H1 (cell line): ENCODE data around the gene TAGLN2. TPM values are rescaled to one million over a fixed set of nuclear protein-coding genes. Genes with fewer than 3 reads are reported as not detected.

Experiments used
- BCL11A ChIP-seq, 2 experiments: IDR thresholded peaks; one replicate each; pipeline ENCODE4 v1.6.1; 2011; ENCODE audit warnings: low read depth in 2 of 2, low read length in 2 of 2, mild to moderate bottlenecking in 2 of 2
- GABPA ChIP-seq: IDR thresholded peaks from 2 replicates; pipeline ENCODE4 v1.6.1; 2011; ENCODE audit warnings: mild to moderate bottlenecking, low read length, moderate library complexity, borderline replicate concordance; ENCODE audit not compliant: insufficient read depth
- KDM4A ChIP-seq: IDR thresholded peaks from one replicate; pipeline ENCODE4 v1.7.1; 2012; ENCODE audit warnings: low read depth, mild to moderate bottlenecking, moderate library complexity, low read length, inconsistent platforms; ENCODE audit not compliant: severe bottlenecking
- POLR2AphosphoS5 ChIP-seq: IDR thresholded peaks from 2 replicates; pipeline ENCODE4 v1.6.1; 2011; ENCODE audit warnings: low read depth, low read length
- POU5F1 ChIP-seq: IDR thresholded peaks from 2 replicates; pipeline ENCODE4 v1.6.1; 2011; ENCODE audit warnings: low read depth, mild to moderate bottlenecking, low read length, moderate library complexity
- SP4 ChIP-seq: IDR thresholded peaks from 2 replicates; pipeline ENCODE4 v1.6.1; 2012; ENCODE audit warnings: low read length, inconsistent platforms
- SUZ12 ChIP-seq: fragments of 200-600 bp; sonication (generic); IDR thresholded peaks from 2 replicates; pipeline ENCODE4 v1.6.1; 2012; ENCODE audit warnings: mild to moderate bottlenecking, inconsistent platforms, low read length, moderate library complexity, mixed read lengths
- TAF1 ChIP-seq: IDR thresholded peaks from 2 replicates; pipeline ENCODE4 v1.6.1; 2011; ENCODE audit warnings: mild to moderate bottlenecking, low read depth, low read length
- polyA plus RNA-seq, 7 experiments: library from polyadenylated mRNA; depleted of rRNA in 3 of 7; stranded (reverse) in 5 of 7; unstranded in 2 of 7; fragments of >200 nt in 5 of 7; fragments of 200-250 nt in 2 of 7; gene quantifications; 1 replicate in 5 of 7; 2 replicates in 1 of 7; 4 replicates in 1 of 7; pipeline versions ENCODE4 v1.2.1 to v1.2.3, GENCODE V29; 2011 to 2013; ENCODE audit warnings: missing spikeins in 2 of 7, mixed read lengths in 2 of 7
- total RNA-seq: library from RNA; stranded (reverse); fragmentation: NEBNext Ultra II Directional; extraction: Animal tissue kit (Norgen Biotek cat#: 25700); gene quantifications from 2 replicates; pipeline ENCODE4 v1.2.1, GENCODE V29; 2021
- TF ChIP-seq, protein P1 (sequence below): IDR thresholded peaks from 2 replicates; pipeline ENCODE4 v1.6.1; 2012; ENCODE audit warnings: low read length, inconsistent platforms
- TF ChIP-seq, protein P2 (sequence below), 3 experiments: IDR thresholded peaks; 1 replicate in 2 of 3; 2 replicates in 1 of 3; pipeline versions ENCODE4 v1.5.1 to v1.6.1; 2011; ENCODE audit warnings: low read length in 3 of 3, mild to moderate bottlenecking in 3 of 3, inconsistent platforms in 2 of 3, low read depth in 1 of 3, moderate library complexity in 1 of 3; ENCODE audit not compliant: insufficient read depth in 1 of 3; ENCODE audit errors: control extremely low read depth in 1 of 3

Gene TAGLN2
- total and polyA plus RNA-seq, 2 of the 8 experiments (the other 6 are each of a cell fraction or from before 2014, with no cell fraction given) = 93.0 to 114 TPM

DNA sequence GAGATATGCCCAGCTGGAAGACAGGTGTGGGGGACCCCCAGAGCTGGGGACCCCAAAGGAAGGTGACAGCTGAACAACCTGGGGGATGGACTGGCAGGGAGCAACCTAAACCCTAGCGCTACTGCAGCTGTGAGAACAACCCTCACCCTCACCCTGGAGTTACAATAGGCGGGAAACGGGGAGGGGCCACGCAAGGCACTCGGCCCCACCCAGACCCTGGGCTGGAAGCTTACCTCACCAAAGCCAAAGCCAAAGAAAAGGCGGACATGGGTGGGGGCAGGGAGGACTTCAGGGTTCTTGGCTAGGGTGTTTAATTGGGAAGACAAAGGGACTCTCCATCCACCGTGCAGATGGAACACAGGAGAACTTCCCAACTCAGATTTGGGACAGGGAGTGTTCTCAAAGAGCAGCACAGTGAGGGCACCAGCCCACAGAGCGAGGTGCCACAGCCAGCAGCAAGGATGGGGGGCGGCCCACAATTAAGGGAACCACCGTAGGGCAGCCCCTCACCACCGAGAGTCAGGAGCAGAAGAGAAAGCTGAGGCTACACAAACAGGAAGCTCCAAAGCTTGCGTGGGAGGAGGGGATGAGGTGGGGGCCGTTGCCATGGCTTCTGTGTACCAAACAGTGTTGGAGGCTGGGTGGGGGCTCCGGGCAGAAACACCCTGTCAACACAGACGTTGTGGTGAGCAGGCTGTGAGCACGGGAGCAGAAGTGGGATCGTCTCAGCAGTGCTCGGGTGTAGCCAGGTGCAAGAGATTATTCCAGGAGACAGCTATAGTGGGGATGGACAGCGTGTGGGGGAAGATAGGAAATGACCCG is 1.9 kb downstream of the TAGLN2 start (continued):
- TF ChIP-seq, protein P1, sequence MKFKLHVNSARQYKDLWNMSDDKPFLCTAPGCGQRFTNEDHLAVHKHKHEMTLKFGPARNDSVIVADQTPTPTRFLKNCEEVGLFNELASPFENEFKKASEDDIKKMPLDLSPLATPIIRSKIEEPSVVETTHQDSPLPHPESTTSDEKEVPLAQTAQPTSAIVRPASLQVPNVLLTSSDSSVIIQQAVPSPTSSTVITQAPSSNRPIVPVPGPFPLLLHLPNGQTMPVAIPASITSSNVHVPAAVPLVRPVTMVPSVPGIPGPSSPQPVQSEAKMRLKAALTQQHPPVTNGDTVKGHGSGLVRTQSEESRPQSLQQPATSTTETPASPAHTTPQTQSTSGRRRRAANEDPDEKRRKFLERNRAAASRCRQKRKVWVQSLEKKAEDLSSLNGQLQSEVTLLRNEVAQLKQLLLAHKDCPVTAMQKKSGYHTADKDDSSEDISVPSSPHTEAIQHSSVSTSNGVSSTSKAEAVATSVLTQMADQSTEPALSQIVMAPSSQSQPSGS = 0 out of 2 replicates have a peak, but pooled peaks have one; percentile 19
- no peak for TF ChIP-seq GABPA
- TF ChIP-seq TAF1 = no peak
- no peak for TF ChIP-seq POU5F1
- TF ChIP-seq BCL11A (IDR thresholded peaks at IDR 0.05; ENCODE audit: low read depth in 2 of 2, low read length in 2 of 2) = no peak
- no peak for TF ChIP-seq KDM4A
- TF ChIP-seq, protein P2, sequence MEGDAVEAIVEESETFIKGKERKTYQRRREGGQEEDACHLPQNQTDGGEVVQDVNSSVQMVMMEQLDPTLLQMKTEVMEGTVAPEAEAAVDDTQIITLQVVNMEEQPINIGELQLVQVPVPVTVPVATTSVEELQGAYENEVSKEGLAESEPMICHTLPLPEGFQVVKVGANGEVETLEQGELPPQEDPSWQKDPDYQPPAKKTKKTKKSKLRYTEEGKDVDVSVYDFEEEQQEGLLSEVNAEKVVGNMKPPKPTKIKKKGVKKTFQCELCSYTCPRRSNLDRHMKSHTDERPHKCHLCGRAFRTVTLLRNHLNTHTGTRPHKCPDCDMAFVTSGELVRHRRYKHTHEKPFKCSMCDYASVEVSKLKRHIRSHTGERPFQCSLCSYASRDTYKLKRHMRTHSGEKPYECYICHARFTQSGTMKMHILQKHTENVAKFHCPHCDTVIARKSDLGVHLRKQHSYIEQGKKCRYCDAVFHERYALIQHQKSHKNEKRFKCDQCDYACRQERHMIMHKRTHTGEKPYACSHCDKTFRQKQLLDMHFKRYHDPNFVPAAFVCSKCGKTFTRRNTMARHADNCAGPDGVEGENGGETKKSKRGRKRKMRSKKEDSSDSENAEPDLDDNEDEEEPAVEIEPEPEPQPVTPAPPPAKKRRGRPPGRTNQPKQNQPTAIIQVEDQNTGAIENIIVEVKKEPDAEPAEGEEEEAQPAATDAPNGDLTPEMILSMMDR (IDR thresholded peaks at IDR 0.05; ENCODE audit: control extremely low read depth in 1 of 3, insufficient read depth in 1 of 3, low read depth in 1 of 3, low read length in 3 of 3) = no peak
- peak; percentile 35; the same call in 1 of the 2 replicates for TF ChIP-seq POLR2AphosphoS5
- no peak for TF ChIP-seq SUZ12
- no peak for TF ChIP-seq SP4
